Esophagus squamous epithelium (tissue), 5 donors: ENCODE data around the gene STARD13. TPM values are rescaled to one million over a fixed set of nuclear protein-coding genes. Genes with fewer than 3 reads are reported as not detected.

ENCODE experiments used
- DNase-seq: peaks from one replicate; lab custom pipeline; 2025; lab: John Stamatoyannopoulos, UW
- H3K27ac ChIP-seq, 4 donors: fragments of 200-600 bp; sonication (generic); one replicate each; pipeline ENCODE4 v1.5.1; 2016 to 2019; ENCODE audit warnings: mild to moderate bottlenecking in 1 of 4
- H3K27me3 ChIP-seq, 4 donors: fragments of 200-600 bp; sonication (generic); 1 replicate in 3 of 4; 2 replicates in 1 of 4; pipeline versions ENCODE4 v1.5.1 to v1.6.0; 2017 to 2021; ENCODE audit warnings: antibody characterized with exemption in 1 of 4
- H3K36me3 ChIP-seq, 3 donors: fragments of 200-600 bp; sonication (generic); one replicate each; pipeline ENCODE4 v1.5.1; 2016 to 2019
- H3K4me1 ChIP-seq, 3 donors: fragments of 200-600 bp; sonication (generic); one replicate each; pipeline ENCODE4 v1.5.1; 2017 to 2019
- H3K4me3 ChIP-seq, 4 donors: fragments of 200-600 bp; sonication (generic); 1 replicate in 3 of 4; 2 replicates in 1 of 4; pipeline ENCODE4 v1.5.1; 2016 to 2019; ENCODE audit warnings: mild to moderate bottlenecking in 2 of 4, moderate library complexity in 1 of 4
- H3K9me3 ChIP-seq, 3 donors: fragments of 200-600 bp; sonication (generic); one replicate each; pipeline ENCODE4 v1.5.1; 2016 to 2019
- POLR2A ChIP-seq, 4 donors: fragments of 450-650 bp; IDR thresholded peaks; one replicate each; pipeline ENCODE4 v1.6.1; 2017; ENCODE audit warnings: antibody characterized with exemption in 4 of 4, mild to moderate bottlenecking in 4 of 4, moderate library complexity in 3 of 4
- WGBS, 2 donors: methylation state at CpG; one replicate each; pipeline ENCODE4 v1.1.5; 2018; 5-methylcytosine and 5-hydroxymethylcytosine counted together
- intact Hi-C: fragments of 100-400 bp; cut with DNase I; formaldehyde crosslinking; loops from one replicate; pipeline ENCODE4 v1.15.0; 2022
- total RNA-seq, 4 donors: library from RNA; depleted of rRNA; stranded (reverse); fragments of >200 nt; gene quantifications; one replicate each; pipeline ENCODE4 v1.1.0, GENCODE V29; 2016
- TF ChIP-seq, protein P1 (sequence below), 6 experiments: fragments of 450-650 bp in 4 of 6; fragments of 200-600 bp in 2 of 6; sonication (generic) in 2 of 6; IDR thresholded peaks; one replicate each; pipeline ENCODE4 v1.5.1; 2016 to 2019; ENCODE audit warnings: antibody characterized with exemption in 6 of 6, mild to moderate bottlenecking in 4 of 6, moderate library complexity in 4 of 6
- donor health status: DM: yes; HTN: yes; CAD: no.

The STARD13 gene
- total RNA-seq, 4 donors from 2014 or later: 1.3 to 18.7 (median 4.4) TPM

DNA sequence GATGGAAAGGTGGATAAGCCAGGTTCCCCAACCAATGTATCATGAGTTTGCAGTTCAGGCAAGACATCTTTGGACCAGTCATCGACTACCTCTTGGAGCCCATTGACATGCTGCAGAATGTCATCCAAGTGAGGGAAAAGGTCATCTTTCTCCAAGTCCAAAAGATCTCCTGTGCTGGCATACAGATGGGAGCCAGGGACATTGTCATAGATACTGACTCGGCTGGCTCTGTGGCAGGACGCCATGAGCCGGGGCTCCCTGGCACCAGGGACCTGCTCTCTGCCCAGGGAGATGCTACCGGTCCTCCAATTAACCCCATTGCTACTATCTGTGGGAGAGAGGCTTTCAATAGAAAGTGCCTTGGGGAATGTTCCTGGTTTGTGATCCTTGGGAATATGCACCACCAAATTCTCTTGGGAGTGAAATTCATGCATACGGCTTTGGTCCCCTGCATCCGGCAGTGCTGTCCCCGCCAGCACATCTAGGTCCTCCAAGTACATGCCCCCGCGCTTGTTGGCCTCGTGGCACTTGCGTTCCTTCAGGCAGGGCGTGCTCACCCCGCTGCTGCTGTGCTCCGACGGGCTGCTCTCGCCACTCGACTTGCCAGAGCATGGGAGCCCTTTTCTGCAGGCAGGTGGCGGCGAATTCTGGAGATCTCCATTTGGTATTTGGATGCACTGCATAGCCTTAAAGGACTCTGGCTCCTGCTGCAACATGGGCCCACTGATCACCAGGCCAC is 156.3 kb downstream of the STARD13 start:
- Histone ChIP-seq H3K36me3 (peaks cover 0 to 16% (median 4%) of the 10 kb centered on the region in 3 donors), H3K27me3 (no peaks in the 10 kb centered on the region), H3K4me1 (peaks cover 6 to 46% (median 15%) of the 10 kb centered on the region in 3 donors), H3K27ac (peak overlapping the region in 1 of 4 donors; percentile 0), H3K4me3 (no peak overlapping the region), H3K9me3 (no peaks in the 10 kb centered on the region)
- intact Hi-C loops: no loop called here
- no peak for TF ChIP-seq POLR2A (IDR thresholded peaks at IDR 0.05)
- TF ChIP-seq, protein P1, sequence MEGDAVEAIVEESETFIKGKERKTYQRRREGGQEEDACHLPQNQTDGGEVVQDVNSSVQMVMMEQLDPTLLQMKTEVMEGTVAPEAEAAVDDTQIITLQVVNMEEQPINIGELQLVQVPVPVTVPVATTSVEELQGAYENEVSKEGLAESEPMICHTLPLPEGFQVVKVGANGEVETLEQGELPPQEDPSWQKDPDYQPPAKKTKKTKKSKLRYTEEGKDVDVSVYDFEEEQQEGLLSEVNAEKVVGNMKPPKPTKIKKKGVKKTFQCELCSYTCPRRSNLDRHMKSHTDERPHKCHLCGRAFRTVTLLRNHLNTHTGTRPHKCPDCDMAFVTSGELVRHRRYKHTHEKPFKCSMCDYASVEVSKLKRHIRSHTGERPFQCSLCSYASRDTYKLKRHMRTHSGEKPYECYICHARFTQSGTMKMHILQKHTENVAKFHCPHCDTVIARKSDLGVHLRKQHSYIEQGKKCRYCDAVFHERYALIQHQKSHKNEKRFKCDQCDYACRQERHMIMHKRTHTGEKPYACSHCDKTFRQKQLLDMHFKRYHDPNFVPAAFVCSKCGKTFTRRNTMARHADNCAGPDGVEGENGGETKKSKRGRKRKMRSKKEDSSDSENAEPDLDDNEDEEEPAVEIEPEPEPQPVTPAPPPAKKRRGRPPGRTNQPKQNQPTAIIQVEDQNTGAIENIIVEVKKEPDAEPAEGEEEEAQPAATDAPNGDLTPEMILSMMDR (IDR thresholded peaks at IDR 0.05): no peak
- DNase-seq: no peak
- 82 to 92% methylated on average over 4 to 15 of the region's 20 CpGs for WGBS, 2 donors

DNA sequence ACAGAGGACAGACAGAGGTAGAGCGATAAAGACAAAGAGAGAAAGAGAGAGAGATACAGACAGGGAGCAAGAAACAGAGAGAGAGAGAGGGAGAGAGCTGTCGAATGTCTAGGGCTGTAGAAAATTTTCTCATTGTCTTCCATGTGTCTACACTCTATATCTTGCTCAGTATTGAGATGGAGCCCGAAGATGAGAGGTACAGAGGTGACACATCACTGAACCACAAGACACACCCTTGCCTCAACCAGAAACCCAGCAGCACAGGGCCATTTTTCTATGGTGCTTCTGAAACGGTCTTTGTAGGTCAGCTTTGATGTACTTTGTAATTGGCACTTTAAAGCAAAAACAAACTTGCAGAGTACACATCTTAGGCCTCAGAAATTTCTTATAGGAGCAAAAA is 157.4 kb downstream of the STARD13 start:
- TF ChIP-seq POLR2A (IDR thresholded peaks at IDR 0.05): no peak
- TF ChIP-seq, protein P1 (IDR thresholded peaks at IDR 0.05): no peak
- DNase-seq: no peak
- intact Hi-C loops: no loop called here
- H3K4me1 ChIP-seq: peaks cover 6 to 55% (median 19%) of the 10 kb centered on the region in 3 donors
- H3K4me3 ChIP-seq: no peak overlapping the region
- 68 to 76% methylated on average over 4 of the region's 4 CpGs for WGBS, 2 donors
- H3K27ac ChIP-seq: peak overlapping the region in 3 of 4 donors; percentile 70 to 92 (median 86)
- H3K9me3 ChIP-seq: no peaks in the 10 kb centered on the region
- no peaks in the 10 kb centered on the region for H3K27me3 ChIP-seq
- H3K36me3 ChIP-seq: peaks cover 0 to 16% (median 4%) of the 10 kb centered on the region in 3 donors

DNA sequence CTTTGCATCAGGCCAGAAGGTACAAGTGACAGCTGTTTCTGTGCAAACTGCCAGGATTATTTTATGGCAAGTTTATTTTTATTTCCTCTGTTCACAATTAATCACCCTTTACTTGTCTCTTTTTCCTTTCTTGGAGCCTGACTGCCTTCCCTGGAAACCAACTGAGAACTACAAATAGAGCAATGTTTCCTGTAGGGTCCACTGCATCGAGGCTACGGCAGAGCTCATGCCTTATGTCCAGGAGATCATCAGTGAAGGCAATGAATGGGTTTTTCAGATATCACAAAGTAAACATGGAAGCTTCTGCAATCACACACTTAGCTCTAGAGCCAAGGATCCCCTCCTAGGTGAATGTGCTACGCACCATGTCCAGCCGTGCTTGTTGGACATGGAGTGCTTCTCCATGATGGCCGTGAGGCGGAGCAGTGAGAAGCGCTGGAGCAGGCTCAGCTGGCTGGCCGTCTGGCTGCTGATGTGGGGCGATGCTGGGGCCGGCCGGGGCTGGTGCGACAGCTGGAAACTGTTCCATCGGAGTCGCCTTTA is 158.5 kb downstream of the STARD13 start:
- TF ChIP-seq, protein P1 (IDR thresholded peaks at IDR 0.05): no peak
- no peak for TF ChIP-seq POLR2A (IDR thresholded peaks at IDR 0.05)

DNA sequence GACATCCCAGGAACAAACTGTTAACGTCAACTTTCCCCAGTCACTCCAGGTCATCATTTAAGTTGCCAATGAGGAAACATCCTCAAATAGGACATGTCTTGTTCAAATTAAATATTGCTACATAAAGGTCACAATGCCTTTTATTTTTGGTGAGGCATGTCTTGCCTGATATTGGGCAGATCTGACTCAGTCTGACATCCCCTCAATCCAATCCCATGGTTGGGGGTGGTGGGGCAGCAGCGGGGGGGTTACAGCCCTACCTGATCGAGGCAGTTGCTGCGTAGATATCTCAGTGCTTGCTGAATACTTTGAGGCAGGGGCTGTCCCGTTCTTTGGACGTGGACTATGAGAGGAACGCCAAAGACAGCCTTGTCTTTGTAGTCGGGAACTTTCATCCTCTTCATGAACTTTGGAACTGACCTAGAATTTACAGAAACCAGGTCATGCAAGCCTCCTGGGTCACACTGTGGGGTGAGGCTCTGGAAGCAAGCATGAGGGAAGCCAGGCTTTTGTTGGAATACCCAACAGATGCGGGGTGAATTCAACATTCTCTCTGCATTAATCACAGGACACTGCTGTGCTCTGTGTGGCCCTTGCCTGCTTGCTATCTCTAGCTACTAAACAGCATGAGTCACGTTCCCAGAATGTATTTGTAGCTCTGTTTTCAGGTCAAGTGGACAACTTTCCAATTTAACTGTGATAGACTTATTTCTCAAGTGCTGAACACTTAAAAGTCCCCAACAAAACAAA is 159.6 kb downstream of the STARD13 start:
- DNase-seq: no peak
- H3K27me3 ChIP-seq: no peaks in the 10 kb centered on the region
- TF ChIP-seq, protein P1 (IDR thresholded peaks at IDR 0.05): no peak
- TF ChIP-seq POLR2A (IDR thresholded peaks at IDR 0.05): no peak
- no peaks in the 10 kb centered on the region for H3K9me3 ChIP-seq
- peak overlapping the region; percentile 60 to 92 (median 78) for H3K27ac ChIP-seq
- WGBS, 2 donors: 47 to 53% methylated on average over 5 to 9 of the region's 10 CpGs
- H3K4me3 ChIP-seq: peak overlapping the region in 1 of 4 donors; percentile 16
- peaks cover 0 to 16% (median 4%) of the 10 kb centered on the region in 3 donors for H3K36me3 ChIP-seq
- peaks cover 6 to 56% (median 19%) of the 10 kb centered on the region in 3 donors for H3K4me1 ChIP-seq
- intact Hi-C loops: no loop called here

More for the DNA sequence above, 158.5 kb downstream of the STARD13 start:
- no peak for DNase-seq
- 57 to 69% methylated on average over 4 to 6 of the region's 14 CpGs for WGBS, 2 donors
- H3K36me3 ChIP-seq: peaks cover 0 to 16% (median 4%) of the 10 kb centered on the region in 3 donors
- H3K27ac ChIP-seq: peak overlapping the region; percentile 6 to 92 (median 78)
- intact Hi-C loops: no loop called here
- peak overlapping the region in 1 of 4 donors; percentile 11 for H3K4me3 ChIP-seq
- H3K4me1 ChIP-seq: peaks cover 6 to 56% (median 19%) of the 10 kb centered on the region in 3 donors
- no peaks in the 10 kb centered on the region for H3K9me3 ChIP-seq
- H3K27me3 ChIP-seq: no peaks in the 10 kb centered on the region
